ENCODE results near the gene MPDZ.
A peak's percentile ranks its signal among the peaks of the same experiment; 100 is the strongest.
"Not testable (repeated sequence)": the region's sequence is repeated elsewhere in the genome, so short reads cannot be mapped to it uniquely, and the experiment has no call there.

MPDZ gene

GRCh38 chr9:13267743-13268142 lies 11.7 kb downstream of the MPDZ start:
- DNase-seq, result no peak

DNA sequence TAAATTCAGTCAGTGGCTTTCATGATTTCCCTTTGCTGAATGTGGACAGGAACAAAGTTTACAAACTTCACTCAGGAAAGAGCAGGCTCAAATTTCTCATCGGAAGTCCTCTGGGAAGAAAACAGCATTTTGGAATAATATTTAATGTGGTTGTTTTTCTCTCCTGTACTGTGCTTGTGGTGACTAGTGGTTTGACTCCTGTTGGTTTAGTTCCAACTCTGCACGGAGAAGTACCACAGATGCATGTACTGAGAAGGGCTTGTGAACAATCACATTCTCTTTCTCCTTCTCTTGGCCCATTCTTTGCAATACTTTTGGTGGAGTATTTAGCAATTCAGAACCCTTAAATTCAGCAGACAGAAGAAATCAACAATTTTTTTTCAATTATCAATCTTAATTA lies 13.3 kb downstream of the MPDZ start:
- no peak for DNase-seq

DNA sequence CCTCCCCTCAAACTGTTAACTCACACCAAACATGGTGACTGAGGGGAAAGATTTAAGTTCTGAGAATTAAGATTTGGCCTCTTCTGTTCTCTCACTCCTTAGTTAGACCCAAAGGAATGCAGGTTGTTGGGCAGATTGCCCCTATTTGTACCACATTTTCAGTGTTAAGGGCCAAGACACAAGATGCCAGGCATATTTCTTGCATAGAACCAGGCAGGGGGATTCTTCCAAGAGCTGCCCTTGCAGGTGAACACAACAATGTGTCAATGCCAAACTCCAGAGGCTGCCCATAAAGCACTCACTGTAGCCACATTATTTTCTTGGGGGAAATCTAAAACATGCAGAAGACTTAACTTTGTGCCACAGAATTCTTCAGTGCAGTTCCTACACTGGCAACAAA lies 14.7 kb downstream of the MPDZ start:
- no peak for DNase-seq

DNA sequence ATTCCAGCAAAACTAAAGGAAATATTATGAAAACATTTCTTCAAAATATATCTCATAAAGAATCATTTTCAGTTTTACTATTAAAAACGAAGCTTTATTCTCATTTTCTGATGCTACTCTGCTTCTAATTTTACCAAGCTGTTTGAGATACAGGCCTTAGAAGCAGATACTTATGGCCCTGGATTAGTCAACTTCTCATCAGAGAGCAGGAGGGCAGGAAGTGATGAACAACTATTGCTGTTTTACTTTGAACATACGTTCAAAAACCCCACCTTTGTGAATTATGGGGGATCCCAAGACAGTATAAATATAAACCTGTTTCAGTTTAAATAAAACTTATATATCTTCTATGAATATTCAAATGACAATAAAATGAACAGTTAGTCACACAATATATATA lies 16.0 kb downstream of the MPDZ start:
- no peak for DNase-seq

- DNase-seq, result no peak
Measured at GRCh38 chr9:13252852-13253251, 26.6 kb downstream of the MPDZ start.

DNA sequence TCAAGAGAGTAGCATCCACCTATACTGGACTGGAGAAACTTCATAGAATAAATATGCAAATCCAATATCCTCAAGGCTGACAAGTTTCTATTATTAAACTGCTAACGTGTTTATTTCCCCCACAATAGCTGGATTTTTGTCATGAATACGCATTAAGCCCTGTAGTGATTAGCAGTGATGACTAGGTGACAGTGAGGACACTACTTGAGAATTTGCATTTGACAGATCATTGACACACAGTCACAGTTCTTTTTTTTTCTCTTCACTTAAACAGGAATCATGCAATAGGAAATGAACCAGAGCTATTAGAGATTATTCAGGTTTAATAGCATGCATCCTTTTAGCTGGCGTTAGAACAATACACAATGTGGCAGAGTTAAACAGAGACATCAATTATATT lies 35.3 kb downstream of the MPDZ start:
- no peak for DNase-seq

DNA sequence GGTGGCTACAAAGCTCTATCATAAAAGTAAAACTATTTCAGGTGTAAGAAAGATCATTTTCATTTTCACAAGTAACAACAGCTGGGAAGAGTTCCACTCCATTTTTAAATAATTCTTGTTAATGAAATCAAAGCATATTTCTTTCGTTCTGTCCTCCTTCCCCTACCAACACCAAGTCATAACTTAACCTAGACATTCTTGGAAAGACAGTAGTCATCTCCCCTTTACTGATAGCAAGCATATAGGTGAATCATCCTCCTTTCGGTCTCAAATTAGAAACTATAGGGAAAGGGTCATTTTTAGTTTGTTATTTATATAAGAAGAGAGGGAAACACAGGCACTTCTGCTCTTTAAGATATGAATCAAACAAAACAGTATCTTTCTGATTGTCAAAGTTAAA lies 38.2 kb downstream of the MPDZ start:
- no peak for DNase-seq

- DNase-seq, result no peak
Measured at GRCh38 chr9:13239660-13240059, 39.8 kb downstream of the MPDZ start.

GRCh38 chr9:13239208-13239607 lies 40.3 kb downstream of the MPDZ start:
- DNase-seq, result no peak

DNA sequence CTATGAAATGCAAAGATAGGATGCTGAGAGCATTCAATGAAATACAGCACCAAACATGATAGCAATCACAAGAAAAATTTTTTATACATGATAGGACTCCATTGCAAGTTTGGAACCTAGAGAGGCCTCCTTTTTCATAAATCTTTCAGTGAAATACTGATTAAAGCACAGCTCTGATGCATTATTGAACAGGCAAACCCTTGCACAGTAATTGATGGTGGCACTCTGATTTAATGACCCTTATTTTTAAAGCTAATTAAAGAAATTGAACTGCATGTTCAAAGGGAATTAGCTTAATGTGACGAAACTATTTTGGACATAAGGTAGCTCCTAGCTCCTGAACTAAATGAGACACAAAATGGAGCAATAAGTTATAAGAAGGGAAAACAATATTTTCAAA lies 44.6 kb downstream of the MPDZ start:
- DNase-seq, result no peak

- DNase-seq, result no peak
Measured at GRCh38 chr9:13228431-13228830, 51.1 kb downstream of the MPDZ start.

DNA sequence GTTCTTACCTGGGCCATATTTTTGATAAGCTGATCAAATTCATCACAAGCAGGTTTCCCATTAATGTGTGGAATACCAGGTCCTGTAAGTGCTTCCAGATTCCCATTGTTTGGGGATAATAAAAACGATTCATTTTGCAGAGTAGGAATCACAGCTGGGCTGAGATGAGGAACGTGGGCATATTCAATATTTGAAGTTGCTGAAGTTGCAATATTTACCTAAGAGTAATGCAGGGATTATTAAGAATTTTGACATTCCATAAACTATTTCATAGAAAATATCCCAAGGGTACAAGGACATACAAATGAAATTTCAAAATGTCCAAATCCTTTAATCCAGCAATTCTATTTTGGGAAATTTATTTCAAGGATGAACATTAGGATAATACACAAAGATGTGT lies 55.1 kb downstream of the MPDZ start:
- no peak for DNase-seq

DNA sequence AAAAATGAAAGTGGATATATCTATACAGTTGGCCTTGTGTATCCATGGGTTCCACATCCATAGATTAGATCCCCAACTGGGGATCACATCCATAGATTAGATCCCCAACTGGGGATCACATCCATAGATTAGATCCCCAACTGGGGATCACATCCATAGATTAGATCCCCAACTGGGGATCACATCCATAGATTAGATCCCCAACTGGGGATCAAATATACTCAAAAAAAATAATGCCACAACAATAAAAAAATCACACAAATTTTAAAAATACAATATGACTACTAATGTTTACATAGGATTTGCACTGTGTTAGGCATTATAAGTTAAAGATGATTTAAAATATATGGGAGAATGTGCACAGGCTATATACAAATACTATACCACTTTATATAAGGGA lies 56.8 kb downstream of the MPDZ start:
- DNase-seq, result not testable (repeated sequence)

- no peak for DNase-seq
Measured at GRCh38 chr9:13221741-13222140, 57.8 kb downstream of the MPDZ start.

GRCh38 chr9:13220837-13221236 lies 58.7 kb downstream of the MPDZ start:
- no peak for DNase-seq

DNA sequence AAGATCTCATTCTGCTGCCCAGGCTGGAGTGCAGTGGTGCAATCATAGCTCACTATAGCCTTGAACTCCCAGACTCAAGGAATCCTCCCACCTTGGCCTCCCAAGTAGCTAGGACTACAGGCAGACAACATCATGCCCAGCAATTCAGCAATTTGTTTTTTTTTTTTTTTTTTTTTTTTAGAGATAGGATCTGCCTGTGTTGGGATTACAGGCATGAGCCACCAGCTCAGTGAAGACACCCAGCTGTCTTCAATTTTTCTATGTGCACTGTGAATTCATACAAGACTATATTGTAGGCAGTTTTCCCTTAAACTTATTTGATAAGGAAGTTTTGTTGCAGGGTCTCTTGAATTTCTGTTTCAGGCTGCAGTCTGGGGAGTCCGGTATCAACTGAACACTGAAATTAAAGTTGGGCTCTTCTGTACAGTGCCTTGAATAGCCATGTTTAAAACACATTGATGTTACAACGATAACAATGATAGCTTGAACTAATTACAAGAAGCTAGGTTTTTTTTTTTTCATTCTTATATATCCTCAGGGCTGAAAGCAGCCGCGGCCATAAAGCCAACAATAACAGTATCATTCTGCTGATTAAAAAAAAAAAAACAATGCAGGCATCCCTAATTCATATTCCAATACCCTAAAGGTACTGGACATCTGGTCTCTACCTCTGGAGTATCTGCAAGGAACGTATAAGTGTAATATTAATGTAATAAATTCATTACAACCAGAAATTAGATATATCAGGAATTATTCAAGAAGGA lies 63.5 kb downstream of the MPDZ start:
- DNase-seq, result no peak

- DNase-seq, result no peak
Measured at GRCh38 chr9:13213998-13214397, 65.5 kb downstream of the MPDZ start.

DNA sequence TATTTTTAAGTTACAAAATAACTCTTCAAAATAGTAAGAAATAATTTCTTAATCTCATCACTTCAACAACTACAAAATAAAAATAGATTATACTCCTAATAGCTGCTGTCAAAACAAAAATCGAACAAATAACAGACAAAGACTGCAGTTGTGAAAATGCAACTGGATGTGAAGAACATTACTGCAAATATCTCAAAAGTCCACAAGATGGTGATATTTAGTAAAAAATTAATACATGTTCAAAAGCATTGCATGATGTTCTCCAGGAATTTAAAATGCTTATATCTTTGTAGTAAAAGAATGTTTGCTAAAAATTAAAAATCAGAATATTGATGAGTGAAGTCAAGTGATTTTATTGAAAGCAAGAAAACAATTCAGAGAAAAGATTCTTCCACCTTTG lies 66.2 kb downstream of the MPDZ start:
- DNase-seq, result peak in 1 of 2 experiments; percentile 16

DNA sequence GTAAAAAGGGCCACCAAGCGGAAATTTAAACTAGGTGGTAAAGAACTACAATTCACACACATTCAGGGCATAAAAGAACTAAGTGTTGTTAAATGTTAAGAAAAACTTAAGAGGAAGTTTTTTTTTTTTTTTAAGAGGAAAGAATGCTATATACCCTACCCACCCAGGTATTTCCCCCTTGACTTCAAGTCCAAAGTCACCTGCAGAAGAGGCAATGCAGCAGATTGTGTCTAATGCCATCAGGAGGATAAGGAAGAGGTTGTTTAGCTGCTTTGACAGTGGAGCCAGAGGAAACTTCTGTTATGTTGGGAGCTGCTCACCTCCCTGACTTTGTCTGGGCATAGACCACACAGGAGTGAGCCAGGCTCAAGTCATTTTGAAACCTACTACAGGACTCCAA lies 69.2 kb downstream of the MPDZ start:
- no peak for DNase-seq

- DNase-seq, result no peak
Measured at GRCh38 chr9:13209498-13209897, 70.0 kb downstream of the MPDZ start.

- DNase-seq, result no peak
Measured at GRCh38 chr9:13205824-13206223, 73.7 kb downstream of the MPDZ start.

DNA sequence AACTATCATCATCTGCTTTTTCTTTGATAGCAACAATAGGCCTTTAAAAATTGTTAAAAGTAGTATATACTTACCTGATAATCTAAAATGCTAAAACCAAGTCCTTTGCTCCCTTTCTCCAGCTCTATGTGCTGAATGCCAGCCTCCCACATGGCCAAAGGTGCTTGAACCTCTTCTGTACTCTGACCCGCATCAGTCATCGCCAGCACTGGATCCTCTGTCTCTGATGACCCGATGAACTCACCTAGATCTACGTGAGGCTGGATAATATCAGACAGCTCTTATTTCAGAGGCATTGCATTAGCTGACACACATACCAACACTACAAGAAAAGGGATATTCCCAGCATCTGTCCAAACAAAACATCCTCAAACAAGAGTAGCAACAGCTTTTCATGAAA lies 89.5 kb downstream of the MPDZ start:
- DNase-seq, result no peak

DNA sequence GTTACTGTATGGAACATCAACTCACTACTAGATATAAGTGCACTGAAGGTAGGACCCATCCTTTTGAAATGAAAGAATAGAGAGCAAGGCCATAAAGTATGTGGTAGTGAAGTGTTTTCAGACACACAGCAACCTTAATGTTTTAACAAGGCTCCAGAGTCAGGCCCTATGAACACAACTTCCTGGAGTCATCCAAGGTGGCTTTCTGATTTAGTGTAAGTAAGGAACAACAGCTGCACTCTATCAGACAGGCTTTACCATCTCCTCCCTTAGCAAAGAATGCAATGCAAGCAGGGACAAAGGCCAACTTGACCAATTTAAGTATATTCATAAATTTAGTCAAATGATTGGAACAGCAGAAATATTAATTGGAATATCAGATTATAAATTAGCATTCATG lies 90.1 kb downstream of the MPDZ start:
- no peak for DNase-seq

DNA sequence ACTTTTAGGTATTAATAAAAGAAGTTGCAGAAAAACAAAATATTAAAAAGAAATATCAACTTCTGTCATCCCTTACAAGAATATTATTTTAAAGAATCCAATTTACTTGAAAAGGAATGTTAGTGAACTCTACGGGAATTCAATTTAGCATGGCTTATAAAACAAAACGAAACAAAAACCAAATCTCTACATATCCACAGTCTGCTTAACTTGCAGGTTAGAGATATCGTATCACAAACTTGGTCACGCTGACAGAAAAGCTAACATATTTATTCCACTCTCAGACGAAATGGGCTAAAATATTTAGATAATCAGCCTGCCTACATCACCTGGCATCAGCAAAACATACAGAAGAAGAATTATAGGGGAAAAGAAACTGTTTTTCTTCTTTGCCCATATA lies 92.7 kb downstream of the MPDZ start:
- no peak for DNase-seq

DNA sequence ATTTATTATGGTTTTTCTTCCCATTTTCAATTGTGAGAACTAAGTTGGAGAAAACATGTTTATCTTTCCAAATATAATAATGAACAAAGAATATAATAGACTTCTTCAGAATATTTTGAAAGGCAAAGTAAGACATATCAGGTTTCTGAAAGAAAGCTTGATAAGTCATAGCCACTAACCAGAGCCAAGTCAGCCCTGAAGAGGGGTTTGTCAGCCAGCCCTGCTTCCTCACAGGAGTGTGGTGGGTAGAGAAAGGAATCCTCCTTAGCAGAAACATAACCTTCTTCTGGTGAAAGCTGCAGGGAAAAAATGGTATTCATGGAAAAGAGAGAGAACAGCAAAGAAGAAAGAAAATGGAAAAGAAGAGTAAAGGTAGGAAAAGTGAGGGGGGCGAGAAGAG lies 93.4 kb downstream of the MPDZ start:
- no peak for DNase-seq

DNA sequence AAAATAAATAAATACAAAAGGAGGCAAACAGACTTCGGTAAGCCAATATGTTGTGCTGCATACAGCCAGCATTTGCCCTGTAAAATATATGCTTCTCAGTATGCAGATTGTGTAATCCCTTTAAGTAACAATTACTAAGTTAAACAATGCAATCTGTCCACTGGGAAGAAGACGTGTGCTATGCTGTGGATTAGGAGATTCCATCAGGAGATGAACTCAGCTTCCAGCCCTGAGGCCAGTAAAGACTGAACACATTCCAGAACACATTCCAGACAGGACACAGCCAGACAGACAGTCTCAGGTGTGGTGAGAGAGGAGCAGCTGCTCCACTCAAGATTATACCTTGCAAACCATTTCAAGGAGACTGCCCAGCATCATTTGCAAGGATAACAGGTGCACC lies 97.8 kb downstream of the MPDZ start:
- peak; percentile 8 to 81 for DNase-seq
